Astrocyte (in vitro differentiated cells and primary cell): ENCODE measurements around the gene LHFPL3. TPM values are rescaled to one million over a fixed set of nuclear protein-coding genes. Genes with fewer than 3 reads are reported as not detected.

Source experiments
- DNase-seq: peaks from one replicate; pipeline ENCODE4 v3.0.0-alpha.2; 2010; ENCODE audit warnings: low read depth
- FAIRE-seq: peaks from 2 replicates; lab custom pipeline; 2011; peaks lifted over from hg19 to GRCh38; lab: Jason Lieb, UNC
- H2AFZ ChIP-seq: 2 replicates; pipeline ENCODE4 v1.6.0; 2012; ENCODE audit warnings: low read depth, low read length, inconsistent platforms
- H3K27ac ChIP-seq: 2 replicates; pipeline ENCODE4 v1.5.1; 2011; ENCODE audit warnings: low read depth, low read length, inconsistent platforms
- H3K27me3 ChIP-seq: 2 replicates; pipeline ENCODE4 v1.6.0; 2011; ENCODE audit warnings: low read length, inconsistent platforms; ENCODE audit not compliant: insufficient read depth
- H3K36me3 ChIP-seq: 2 replicates; pipeline ENCODE4 v1.5.1; 2011; ENCODE audit warnings: low read length, inconsistent platforms; ENCODE audit not compliant: insufficient read depth
- H3K4me1 ChIP-seq: 2 replicates; pipeline ENCODE4 v1.5.1; 2011; ENCODE audit warnings: low read length, inconsistent platforms; ENCODE audit not compliant: insufficient read depth
- H3K4me2 ChIP-seq: 2 replicates; pipeline ENCODE4 v1.6.0; 2012; ENCODE audit warnings: low read length, inconsistent platforms
- H3K4me3 ChIP-seq: 2 replicates; pipeline ENCODE4 v1.5.1; 2011; ENCODE audit warnings: low read depth, mild to moderate bottlenecking, low read length, inconsistent platforms; ENCODE audit not compliant: insufficient read depth
- H3K79me2 ChIP-seq: 2 replicates; pipeline ENCODE4 v1.6.0; 2012; ENCODE audit warnings: mild to moderate bottlenecking, low read length, inconsistent platforms; ENCODE audit not compliant: insufficient read depth
- H3K9ac ChIP-seq: 2 replicates; pipeline ENCODE4 v1.6.0; 2012; ENCODE audit warnings: mild to moderate bottlenecking, low read length, inconsistent platforms
- H3K9me3 ChIP-seq: 2 replicates; pipeline ENCODE4 v1.5.1; 2012; ENCODE audit warnings: low read depth, mild to moderate bottlenecking, low read length, inconsistent platforms; ENCODE audit not compliant: insufficient read depth
- H4K20me1 ChIP-seq: 2 replicates; pipeline ENCODE4 v1.6.0; 2012; ENCODE audit warnings: low read length, inconsistent platforms; ENCODE audit not compliant: insufficient read depth
- H3K27ac Mint-ChIP-seq: one replicate; pipeline ENCODE4 v1.8.0; 2021; ENCODE audit warnings: mild to moderate bottlenecking, mixed read lengths; ENCODE audit not compliant: unreplicated experiment
- H3K27me3 Mint-ChIP-seq: one replicate; pipeline ENCODE4 v1.8.0; 2021; ENCODE audit warnings: low read depth, mixed read lengths; ENCODE audit not compliant: unreplicated experiment
- H3K36me3 Mint-ChIP-seq: one replicate; pipeline ENCODE4 v1.8.0; 2021; ENCODE audit warnings: low read depth, mixed read lengths; ENCODE audit not compliant: unreplicated experiment
- H3K4me1 Mint-ChIP-seq: one replicate; pipeline ENCODE4 v1.8.0; 2021; ENCODE audit warnings: low read depth, mixed read lengths; ENCODE audit not compliant: unreplicated experiment
- H3K4me3 Mint-ChIP-seq: one replicate; pipeline ENCODE4 v1.8.0; 2021; ENCODE audit warnings: mild to moderate bottlenecking, moderate library complexity, mixed read lengths; ENCODE audit not compliant: unreplicated experiment
- H3K9me3 Mint-ChIP-seq: one replicate; pipeline ENCODE4 v1.8.0; 2021; ENCODE audit warnings: mild to moderate bottlenecking, mixed read lengths; ENCODE audit not compliant: unreplicated experiment
- EZH2 ChIP-seq: IDR thresholded peaks from 2 replicates; pipeline ENCODE4 v1.6.1; 2012; ENCODE audit warnings: mild to moderate bottlenecking, low read length, inconsistent platforms; ENCODE audit not compliant: insufficient read depth
- total RNA-seq: library from RNA; stranded (reverse); gene quantifications from 2 replicates; pipeline ENCODE4 v1.2.1, GENCODE V29; 2021
- TF ChIP-seq, protein P1 (sequence below): IDR thresholded peaks from 2 replicates; pipeline ENCODE4 v1.5.1; 2011; ENCODE audit warnings: low read depth, mild to moderate bottlenecking, inconsistent platforms, low read length, moderate library complexity; ENCODE audit not compliant: insufficient read depth

Gene LHFPL3
- total RNA-seq, 1 donor from 2014 or later = not detected

DNA sequence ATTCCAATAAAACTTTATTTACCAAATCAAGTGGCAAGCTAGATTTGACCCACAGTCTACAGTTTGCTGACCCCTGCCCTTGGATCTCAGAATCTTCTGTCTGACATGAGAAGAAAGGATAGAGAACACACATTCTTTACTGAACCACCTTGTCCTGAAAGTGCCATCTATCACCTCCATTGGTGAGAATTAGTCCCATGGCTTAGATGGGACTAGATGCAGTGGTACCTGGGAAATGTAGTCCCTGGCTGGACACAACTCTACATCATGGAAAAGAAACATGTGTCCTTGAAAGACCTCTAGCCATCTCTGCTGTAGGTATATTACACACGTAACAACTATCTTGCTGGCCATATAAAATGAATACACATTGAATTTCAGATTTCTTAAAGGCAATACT, 336.2 kb downstream of the LHFPL3 start:
- Histone ChIP-seq H4K20me1 (no peaks in the 10 kb centered on the region), H3K27ac (no peak overlapping the region), H3K79me2 (no peaks in the 10 kb centered on the region), H2AFZ (no peak overlapping the region), H3K36me3 (no peaks in the 10 kb centered on the region), H3K4me3 (no peak overlapping the region), H3K27me3 (no peaks in the 10 kb centered on the region), H3K9ac (no peak overlapping the region), H3K4me1 (no peaks in the 10 kb centered on the region), H3K9me3 (no peaks in the 10 kb centered on the region), H3K4me2 (no peak overlapping the region)
- H3K4me3 Mint-ChIP-seq = no peak overlapping the region
- H3K4me1 Mint-ChIP-seq = no peaks in the 10 kb centered on the region
- no peak overlapping the region for H3K27ac Mint-ChIP-seq
- DNase-seq = no peak
- TF ChIP-seq EZH2 = no peak
- TF ChIP-seq, protein P1, sequence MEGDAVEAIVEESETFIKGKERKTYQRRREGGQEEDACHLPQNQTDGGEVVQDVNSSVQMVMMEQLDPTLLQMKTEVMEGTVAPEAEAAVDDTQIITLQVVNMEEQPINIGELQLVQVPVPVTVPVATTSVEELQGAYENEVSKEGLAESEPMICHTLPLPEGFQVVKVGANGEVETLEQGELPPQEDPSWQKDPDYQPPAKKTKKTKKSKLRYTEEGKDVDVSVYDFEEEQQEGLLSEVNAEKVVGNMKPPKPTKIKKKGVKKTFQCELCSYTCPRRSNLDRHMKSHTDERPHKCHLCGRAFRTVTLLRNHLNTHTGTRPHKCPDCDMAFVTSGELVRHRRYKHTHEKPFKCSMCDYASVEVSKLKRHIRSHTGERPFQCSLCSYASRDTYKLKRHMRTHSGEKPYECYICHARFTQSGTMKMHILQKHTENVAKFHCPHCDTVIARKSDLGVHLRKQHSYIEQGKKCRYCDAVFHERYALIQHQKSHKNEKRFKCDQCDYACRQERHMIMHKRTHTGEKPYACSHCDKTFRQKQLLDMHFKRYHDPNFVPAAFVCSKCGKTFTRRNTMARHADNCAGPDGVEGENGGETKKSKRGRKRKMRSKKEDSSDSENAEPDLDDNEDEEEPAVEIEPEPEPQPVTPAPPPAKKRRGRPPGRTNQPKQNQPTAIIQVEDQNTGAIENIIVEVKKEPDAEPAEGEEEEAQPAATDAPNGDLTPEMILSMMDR = no peak
- peaks cover 3% of the 10 kb centered on the region for H3K9me3 Mint-ChIP-seq
- H3K27me3 Mint-ChIP-seq = peaks cover 3% of the 10 kb centered on the region
- no peak for FAIRE-seq
- H3K36me3 Mint-ChIP-seq = no peaks in the 10 kb centered on the region

GRCh38 chr7:104677587-104677986, 349.2 kb downstream of the LHFPL3 start:
- Histone ChIP-seq H3K4me1 (no peaks in the 10 kb centered on the region), H3K36me3 (no peaks in the 10 kb centered on the region), H2AFZ (no peak overlapping the region), H3K9me3 (no peaks in the 10 kb centered on the region), H3K27me3 (no peaks in the 10 kb centered on the region), H3K9ac (no peak overlapping the region), H3K27ac (no peak overlapping the region), H3K4me2 (no peak overlapping the region), H4K20me1 (no peaks in the 10 kb centered on the region), H3K4me3 (no peak overlapping the region), H3K79me2 (no peaks in the 10 kb centered on the region)
- Mint-ChIP-seq H3K9me3 (no peaks in the 10 kb centered on the region), H3K4me3 (no peak overlapping the region), H3K36me3 (no peaks in the 10 kb centered on the region), H3K27me3 (peaks cover 7% of the 10 kb centered on the region), H3K27ac (no peak overlapping the region), H3K4me1 (no peaks in the 10 kb centered on the region)
- DNase-seq (no peak), FAIRE-seq (no peak)
- TF ChIP-seq, protein P1 = no peak
- no peak for TF ChIP-seq EZH2

- Histone ChIP-seq H3K9ac (no peak overlapping the region), H3K27ac (no peak overlapping the region), H2AFZ (no peak overlapping the region), H3K4me1 (no peaks in the 10 kb centered on the region), H3K27me3 (no peaks in the 10 kb centered on the region), H3K4me3 (no peak overlapping the region), H4K20me1 (no peaks in the 10 kb centered on the region), H3K79me2 (no peaks in the 10 kb centered on the region), H3K36me3 (no peaks in the 10 kb centered on the region), H3K4me2 (no peak overlapping the region), H3K9me3 (no peaks in the 10 kb centered on the region)
- no peaks in the 10 kb centered on the region for H3K36me3 Mint-ChIP-seq
- DNase-seq (no peak), FAIRE-seq (no peak)
- H3K27ac Mint-ChIP-seq = no peak overlapping the region
- H3K9me3 Mint-ChIP-seq = no peaks in the 10 kb centered on the region
- TF ChIP-seq, protein P1 = no peak
- no peak for TF ChIP-seq EZH2
- no peaks in the 10 kb centered on the region for H3K4me1 Mint-ChIP-seq
- H3K4me3 Mint-ChIP-seq = no peak overlapping the region
- H3K27me3 Mint-ChIP-seq = peaks cover 5% of the 10 kb centered on the region
Observed at GRCh38 chr7:104679085-104679484, 350.7 kb downstream of the LHFPL3 start.
